ENCODE measurements around the gene HK1. TPM values are rescaled to one million over a fixed set of nuclear protein-coding genes. Genes with fewer than 3 reads are reported as not detected.

Gene HK1
- total RNA-seq, 1 donor from 2014 or later, result 110 TPM

GRCh38 chr10:69434169-69434568 is 155.9 kb downstream of the HK1 start:
- peaks cover 2% of the 10 kb centered on the region for H3K27me3 Mint-ChIP-seq (ENCODE audit: low read depth)
- H3K4me1 Mint-ChIP-seq (ENCODE audit: low read depth), result peaks cover 16% of the 10 kb centered on the region
- no peak overlapping the region for H3K4me3 Mint-ChIP-seq (ENCODE audit: unreplicated experiment)
- no peak overlapping the region for H3K27ac Mint-ChIP-seq (ENCODE audit: unreplicated experiment)
- peaks cover 3% of the 10 kb centered on the region for H3K9me3 Mint-ChIP-seq (ENCODE audit: low read depth)
- no peak for DNase-seq (ENCODE audit: low spot score)
- TF ChIP-seq CTCF (IDR thresholded peaks at IDR 0.05), result no peak
- no peaks in the 10 kb centered on the region for H3K36me3 Mint-ChIP-seq (ENCODE audit: low read depth)

DNA sequence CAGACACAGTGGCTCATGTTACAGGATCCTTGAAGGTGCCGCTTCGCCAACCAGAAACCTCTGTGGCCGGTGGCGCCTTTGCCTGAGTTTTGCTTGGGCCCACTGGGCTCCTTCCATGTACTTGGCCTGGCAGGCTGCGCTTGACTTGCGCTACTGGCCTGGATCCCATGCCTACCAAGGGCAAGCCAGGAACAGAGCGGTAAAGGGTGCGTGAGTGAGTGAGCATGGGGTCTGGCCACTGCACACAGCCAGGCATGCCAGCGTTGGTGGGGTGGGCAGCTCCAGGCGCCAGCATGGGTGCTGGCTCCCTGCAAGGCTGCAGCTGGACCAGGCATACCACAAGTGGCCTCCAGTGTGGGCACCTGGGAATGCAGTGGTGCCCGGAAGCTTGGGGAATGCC is 156.6 kb downstream of the HK1 start:
- TF ChIP-seq CTCF (IDR thresholded peaks at IDR 0.05), result no peak
- no peak overlapping the region for H3K27ac Mint-ChIP-seq (ENCODE audit: unreplicated experiment)
- no peak overlapping the region for H3K4me3 Mint-ChIP-seq (ENCODE audit: unreplicated experiment)

DNA sequence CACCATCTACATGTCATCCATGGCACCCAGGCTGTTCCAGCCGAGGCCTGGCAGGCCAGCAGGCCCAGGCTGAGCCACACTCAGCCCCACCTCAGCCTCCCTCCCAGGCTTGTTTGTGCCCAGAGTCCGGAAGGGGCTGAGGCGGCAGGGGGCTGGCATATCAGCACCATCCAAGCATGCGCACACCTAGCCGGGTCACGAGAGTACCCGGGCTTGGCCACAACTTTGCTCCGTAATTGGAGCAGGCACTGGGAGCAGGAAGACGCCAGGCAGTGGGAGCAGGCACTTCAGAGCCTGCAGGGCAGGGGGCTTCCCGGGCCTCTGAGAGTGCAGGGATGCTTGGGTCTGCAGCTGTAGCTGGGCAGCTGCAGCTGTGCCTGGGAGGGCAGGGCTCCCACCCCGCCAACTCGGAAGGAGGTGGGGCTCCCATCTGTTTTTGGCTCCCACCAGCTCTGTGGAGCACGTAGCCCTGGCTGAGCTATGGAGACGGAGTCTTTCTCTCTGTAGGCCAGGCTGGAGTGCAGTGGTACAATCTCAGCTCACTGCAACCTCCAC is 157.7 kb downstream of the HK1 start:
- peaks cover 23% of the 10 kb centered on the region for H3K4me1 Mint-ChIP-seq (ENCODE audit: low read depth)
- TF ChIP-seq CTCF (IDR thresholded peaks at IDR 0.05), result no peak
- H3K9me3 Mint-ChIP-seq (ENCODE audit: low read depth), result peaks cover 3% of the 10 kb centered on the region
- H3K27ac Mint-ChIP-seq (ENCODE audit: unreplicated experiment), result no peak overlapping the region
- DNase-seq (ENCODE audit: low spot score), result no peak
- no peaks in the 10 kb centered on the region for H3K36me3 Mint-ChIP-seq (ENCODE audit: low read depth)
- no peak overlapping the region for H3K4me3 Mint-ChIP-seq (ENCODE audit: unreplicated experiment)
- H3K27me3 Mint-ChIP-seq (ENCODE audit: low read depth), result peaks cover 2% of the 10 kb centered on the region

More for the DNA sequence above, 156.6 kb downstream of the HK1 start:
- Mint-ChIP-seq H3K27me3 (ENCODE audit: low read depth) (peaks cover 2% of the 10 kb centered on the region), H3K36me3 (ENCODE audit: low read depth) (no peaks in the 10 kb centered on the region), H3K9me3 (ENCODE audit: low read depth) (peaks cover 3% of the 10 kb centered on the region), H3K4me1 (ENCODE audit: low read depth) (peaks cover 21% of the 10 kb centered on the region)
- no peak for DNase-seq (ENCODE audit: low spot score)

GRCh38 chr10:69437321-69438259 is 159.3 kb downstream of the HK1 start:
- Mint-ChIP-seq H3K27ac (ENCODE audit: unreplicated experiment) (no peak overlapping the region), H3K9me3 (ENCODE audit: low read depth) (peaks cover 3% of the 10 kb centered on the region), H3K36me3 (ENCODE audit: low read depth) (no peaks in the 10 kb centered on the region), H3K27me3 (ENCODE audit: low read depth) (no peaks in the 10 kb centered on the region), H3K4me3 (ENCODE audit: unreplicated experiment) (no peak overlapping the region), H3K4me1 (ENCODE audit: low read depth) (peaks cover 23% of the 10 kb centered on the region)
- no peak for TF ChIP-seq CTCF (IDR thresholded peaks at IDR 0.05)
- no peak for DNase-seq (ENCODE audit: low spot score)

- H3K4me1 Mint-ChIP-seq (ENCODE audit: low read depth), result peaks cover 23% of the 10 kb centered on the region
- H3K36me3 Mint-ChIP-seq (ENCODE audit: low read depth), result no peaks in the 10 kb centered on the region
- DNase-seq (ENCODE audit: low spot score), result no peak
- no peaks in the 10 kb centered on the region for H3K27me3 Mint-ChIP-seq (ENCODE audit: low read depth)
- peaks cover 3% of the 10 kb centered on the region for H3K9me3 Mint-ChIP-seq (ENCODE audit: low read depth)
- peak overlapping the region; percentile 4 for H3K4me3 Mint-ChIP-seq (ENCODE audit: unreplicated experiment)
- TF ChIP-seq CTCF (IDR thresholded peaks at IDR 0.05), result peak; percentile 4
- peak overlapping the region; percentile 86 for H3K27ac Mint-ChIP-seq (ENCODE audit: unreplicated experiment)
Observed at GRCh38 chr10:69438536-69439349, 160.4 kb downstream of the HK1 start.

All from chondrocyte (in vitro differentiated cells).